HL-60 (cell line): ENCODE measurements around the gene STX8.

Source experiments
- POLR2AphosphoS5 ChIP-seq: IDR thresholded peaks from 2 replicates; pipeline ENCODE4 v1.6.1; 2012; ENCODE audit warnings: low read depth
- TF ChIP-seq, protein P1 (sequence below): IDR thresholded peaks from one replicate; pipeline ENCODE4 v1.5.1; 2011; ENCODE audit warnings: low read length, control low read depth, inconsistent platforms; ENCODE audit not compliant: insufficient read depth
- TF ChIP-seq, protein P2 (sequence below): IDR thresholded peaks from 2 replicates; pipeline ENCODE4 v1.6.1; 2012; ENCODE audit warnings: low read depth; ENCODE audit not compliant: insufficient replicate concordance

DNA sequence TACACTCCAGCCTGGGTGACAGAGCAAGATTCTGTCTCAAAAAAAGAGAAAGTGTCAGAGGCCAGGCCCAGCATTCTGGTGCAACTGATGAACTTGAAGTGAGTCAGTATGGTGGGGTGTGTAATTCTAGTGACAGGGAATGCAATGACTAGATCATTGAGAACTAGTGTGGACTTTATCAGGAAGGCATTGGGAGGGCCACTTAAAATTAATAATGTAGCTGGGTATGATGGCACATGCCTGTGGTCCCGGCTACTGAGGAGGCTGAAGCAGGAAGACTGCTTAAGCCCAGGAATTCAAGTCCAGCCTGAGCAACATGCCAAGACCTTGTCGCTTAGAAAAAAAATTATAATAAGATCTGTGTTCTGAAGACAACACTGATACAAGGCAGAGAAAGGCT is 90.8 kb downstream of the STX8 start:
- TF ChIP-seq, protein P1, sequence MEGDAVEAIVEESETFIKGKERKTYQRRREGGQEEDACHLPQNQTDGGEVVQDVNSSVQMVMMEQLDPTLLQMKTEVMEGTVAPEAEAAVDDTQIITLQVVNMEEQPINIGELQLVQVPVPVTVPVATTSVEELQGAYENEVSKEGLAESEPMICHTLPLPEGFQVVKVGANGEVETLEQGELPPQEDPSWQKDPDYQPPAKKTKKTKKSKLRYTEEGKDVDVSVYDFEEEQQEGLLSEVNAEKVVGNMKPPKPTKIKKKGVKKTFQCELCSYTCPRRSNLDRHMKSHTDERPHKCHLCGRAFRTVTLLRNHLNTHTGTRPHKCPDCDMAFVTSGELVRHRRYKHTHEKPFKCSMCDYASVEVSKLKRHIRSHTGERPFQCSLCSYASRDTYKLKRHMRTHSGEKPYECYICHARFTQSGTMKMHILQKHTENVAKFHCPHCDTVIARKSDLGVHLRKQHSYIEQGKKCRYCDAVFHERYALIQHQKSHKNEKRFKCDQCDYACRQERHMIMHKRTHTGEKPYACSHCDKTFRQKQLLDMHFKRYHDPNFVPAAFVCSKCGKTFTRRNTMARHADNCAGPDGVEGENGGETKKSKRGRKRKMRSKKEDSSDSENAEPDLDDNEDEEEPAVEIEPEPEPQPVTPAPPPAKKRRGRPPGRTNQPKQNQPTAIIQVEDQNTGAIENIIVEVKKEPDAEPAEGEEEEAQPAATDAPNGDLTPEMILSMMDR = no peak
- no peak for TF ChIP-seq POLR2AphosphoS5
- TF ChIP-seq, protein P2, sequence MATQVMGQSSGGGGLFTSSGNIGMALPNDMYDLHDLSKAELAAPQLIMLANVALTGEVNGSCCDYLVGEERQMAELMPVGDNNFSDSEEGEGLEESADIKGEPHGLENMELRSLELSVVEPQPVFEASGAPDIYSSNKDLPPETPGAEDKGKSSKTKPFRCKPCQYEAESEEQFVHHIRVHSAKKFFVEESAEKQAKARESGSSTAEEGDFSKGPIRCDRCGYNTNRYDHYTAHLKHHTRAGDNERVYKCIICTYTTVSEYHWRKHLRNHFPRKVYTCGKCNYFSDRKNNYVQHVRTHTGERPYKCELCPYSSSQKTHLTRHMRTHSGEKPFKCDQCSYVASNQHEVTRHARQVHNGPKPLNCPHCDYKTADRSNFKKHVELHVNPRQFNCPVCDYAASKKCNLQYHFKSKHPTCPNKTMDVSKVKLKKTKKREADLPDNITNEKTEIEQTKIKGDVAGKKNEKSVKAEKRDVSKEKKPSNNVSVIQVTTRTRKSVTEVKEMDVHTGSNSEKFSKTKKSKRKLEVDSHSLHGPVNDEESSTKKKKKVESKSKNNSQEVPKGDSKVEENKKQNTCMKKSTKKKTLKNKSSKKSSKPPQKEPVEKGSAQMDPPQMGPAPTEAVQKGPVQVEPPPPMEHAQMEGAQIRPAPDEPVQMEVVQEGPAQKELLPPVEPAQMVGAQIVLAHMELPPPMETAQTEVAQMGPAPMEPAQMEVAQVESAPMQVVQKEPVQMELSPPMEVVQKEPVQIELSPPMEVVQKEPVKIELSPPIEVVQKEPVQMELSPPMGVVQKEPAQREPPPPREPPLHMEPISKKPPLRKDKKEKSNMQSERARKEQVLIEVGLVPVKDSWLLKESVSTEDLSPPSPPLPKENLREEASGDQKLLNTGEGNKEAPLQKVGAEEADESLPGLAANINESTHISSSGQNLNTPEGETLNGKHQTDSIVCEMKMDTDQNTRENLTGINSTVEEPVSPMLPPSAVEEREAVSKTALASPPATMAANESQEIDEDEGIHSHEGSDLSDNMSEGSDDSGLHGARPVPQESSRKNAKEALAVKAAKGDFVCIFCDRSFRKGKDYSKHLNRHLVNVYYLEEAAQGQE = no peak
